ENCODE results near the gene ASCC1. TPM values are rescaled to one million over a fixed set of nuclear protein-coding genes. Genes with fewer than 3 reads are reported as not detected.

Gene ASCC1
- total RNA-seq, 1 donor from 2014 or later = 49.5 TPM

DNA sequence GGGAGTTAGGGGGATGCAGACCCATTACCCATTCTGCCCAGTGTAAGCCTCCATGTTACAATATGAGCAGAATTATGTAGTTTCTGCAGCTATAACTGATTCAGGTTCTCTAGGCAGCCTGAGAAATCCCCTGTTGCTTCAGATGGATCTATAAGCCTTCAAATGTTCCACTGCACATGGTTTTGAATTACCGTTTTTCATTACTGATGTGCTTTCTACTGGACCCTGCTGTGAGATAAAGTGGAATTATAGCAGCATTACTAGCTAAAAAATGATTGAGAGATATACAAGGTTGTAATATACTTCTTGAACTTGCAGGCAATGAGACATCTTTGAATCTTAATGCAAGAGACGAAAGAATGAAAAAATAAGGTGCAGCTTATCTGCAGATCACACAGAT lies 38.6 kb downstream of the ASCC1 start:
- H3K9me3 Mint-ChIP-seq = no peaks in the 10 kb centered on the region
- H3K36me3 Mint-ChIP-seq = peaks cover 15% of the 10 kb centered on the region

DNA sequence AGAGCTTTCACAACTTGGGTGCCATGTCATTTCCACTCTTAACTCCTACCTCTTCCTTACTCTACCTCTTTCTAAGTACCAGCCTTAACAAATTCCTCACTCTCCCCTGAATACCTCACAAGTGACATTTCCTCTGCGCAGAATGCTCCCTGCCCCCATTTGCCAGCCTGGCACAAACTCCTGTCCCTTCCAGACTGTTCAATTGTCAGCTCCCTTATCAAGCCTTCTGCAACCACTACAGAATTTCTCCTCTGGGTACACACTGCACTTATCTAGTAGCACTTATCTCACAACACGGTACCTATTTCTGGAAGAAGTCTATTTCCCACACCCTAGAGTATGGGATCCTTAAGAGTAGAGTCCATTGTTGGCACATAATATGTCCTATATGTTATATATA lies 39.4 kb downstream of the ASCC1 start:
- Histone ChIP-seq H3K36me3 (no peaks in the 10 kb centered on the region), H3K27me3 (no peaks in the 10 kb centered on the region), H4K20me1 (ENCODE audit: low read depth) (no peaks in the 10 kb centered on the region), H3K9ac (no peak overlapping the region), H3K79me2 (ENCODE audit: low read depth) (no peaks in the 10 kb centered on the region), H3K9me3 (ENCODE audit: low read depth) (no peaks in the 10 kb centered on the region), H2AFZ (replicated peaks) (no peak overlapping the region), H3K27ac (no peak overlapping the region), H3F3A (ENCODE audit: low read depth) (peaks cover 9% of the 10 kb centered on the region), H3K4me1 (peaks cover 5% of the 10 kb centered on the region), H3K4me3 (no peak overlapping the region), H3K4me2 (no peak overlapping the region)
- TF ChIP-seq, protein P1, sequence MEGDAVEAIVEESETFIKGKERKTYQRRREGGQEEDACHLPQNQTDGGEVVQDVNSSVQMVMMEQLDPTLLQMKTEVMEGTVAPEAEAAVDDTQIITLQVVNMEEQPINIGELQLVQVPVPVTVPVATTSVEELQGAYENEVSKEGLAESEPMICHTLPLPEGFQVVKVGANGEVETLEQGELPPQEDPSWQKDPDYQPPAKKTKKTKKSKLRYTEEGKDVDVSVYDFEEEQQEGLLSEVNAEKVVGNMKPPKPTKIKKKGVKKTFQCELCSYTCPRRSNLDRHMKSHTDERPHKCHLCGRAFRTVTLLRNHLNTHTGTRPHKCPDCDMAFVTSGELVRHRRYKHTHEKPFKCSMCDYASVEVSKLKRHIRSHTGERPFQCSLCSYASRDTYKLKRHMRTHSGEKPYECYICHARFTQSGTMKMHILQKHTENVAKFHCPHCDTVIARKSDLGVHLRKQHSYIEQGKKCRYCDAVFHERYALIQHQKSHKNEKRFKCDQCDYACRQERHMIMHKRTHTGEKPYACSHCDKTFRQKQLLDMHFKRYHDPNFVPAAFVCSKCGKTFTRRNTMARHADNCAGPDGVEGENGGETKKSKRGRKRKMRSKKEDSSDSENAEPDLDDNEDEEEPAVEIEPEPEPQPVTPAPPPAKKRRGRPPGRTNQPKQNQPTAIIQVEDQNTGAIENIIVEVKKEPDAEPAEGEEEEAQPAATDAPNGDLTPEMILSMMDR (IDR thresholded peaks at IDR 0.05) = no peak
- TF ChIP-seq EZH2 (IDR thresholded peaks at IDR 0.05) (no peak), EZH2phosphoT487 (IDR thresholded peaks at IDR 0.05) (no peak)
- H3K4me1 Mint-ChIP-seq = peaks cover 4% of the 10 kb centered on the region
- H3K27me3 Mint-ChIP-seq (ENCODE audit: insufficient read depth, low read depth) = no peaks in the 10 kb centered on the region
- H3K27ac Mint-ChIP-seq = no peak overlapping the region
- peaks cover 8% of the 10 kb centered on the region for H3K36me3 Mint-ChIP-seq
- no peak overlapping the region for H3K4me3 Mint-ChIP-seq
- H3K9me3 Mint-ChIP-seq = no peaks in the 10 kb centered on the region
- no peak for DNase-seq (ENCODE audit: low spot score)

More for the DNA sequence above, 38.6 kb downstream of the ASCC1 start:
- Mint-ChIP-seq H3K27ac (no peak overlapping the region), H3K4me1 (peaks cover 4% of the 10 kb centered on the region), H3K27me3 (ENCODE audit: insufficient read depth, low read depth) (no peaks in the 10 kb centered on the region), H3K4me3 (no peak overlapping the region)
- no peak for DNase-seq (ENCODE audit: low spot score)
- Histone ChIP-seq H3K27me3 (no peaks in the 10 kb centered on the region), H3K36me3 (no peaks in the 10 kb centered on the region), H3K79me2 (ENCODE audit: low read depth) (no peaks in the 10 kb centered on the region), H3K4me1 (peaks cover 5% of the 10 kb centered on the region), H3K4me2 (no peak overlapping the region), H2AFZ (replicated peaks) (no peak overlapping the region), H3K4me3 (no peak overlapping the region), H4K20me1 (ENCODE audit: low read depth) (no peaks in the 10 kb centered on the region), H3K9me3 (ENCODE audit: low read depth) (no peaks in the 10 kb centered on the region), H3K9ac (no peak overlapping the region), H3F3A (ENCODE audit: low read depth) (peaks cover 9% of the 10 kb centered on the region), H3K27ac (no peak overlapping the region)
- TF ChIP-seq, protein P1 (IDR thresholded peaks at IDR 0.05) = no peak
- TF ChIP-seq EZH2phosphoT487 (IDR thresholded peaks at IDR 0.05) = no peak
- no peak for TF ChIP-seq EZH2 (IDR thresholded peaks at IDR 0.05)

DNA sequence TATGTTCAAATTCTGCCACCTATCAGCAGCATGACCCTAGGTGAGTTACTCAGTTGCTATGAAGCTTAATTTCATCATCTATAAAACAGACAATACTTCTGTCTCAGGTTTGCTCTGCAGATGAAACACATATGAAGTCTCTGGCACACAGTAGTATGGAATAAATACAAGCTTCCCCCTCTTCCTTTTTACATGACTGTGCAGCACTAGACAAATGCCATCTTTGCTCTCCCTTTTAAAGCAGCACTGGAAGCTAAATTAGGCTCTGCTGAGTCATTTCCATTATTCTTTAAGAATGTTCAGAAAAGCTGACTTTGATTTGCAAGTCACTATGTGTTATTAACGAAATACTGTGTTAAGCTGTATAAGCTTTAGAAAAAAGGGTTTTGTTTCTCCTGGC lies 40.9 kb downstream of the ASCC1 start:
- Mint-ChIP-seq H3K4me3 (no peak overlapping the region), H3K9me3 (no peaks in the 10 kb centered on the region), H3K4me1 (peaks cover 8% of the 10 kb centered on the region), H3K27me3 (ENCODE audit: insufficient read depth, low read depth) (peaks cover 3% of the 10 kb centered on the region), H3K36me3 (peaks cover 12% of the 10 kb centered on the region), H3K27ac (no peak overlapping the region)
- H2AFZ ChIP-seq (replicated peaks) = no peak overlapping the region
- H3K79me2 ChIP-seq (ENCODE audit: low read depth) = no peaks in the 10 kb centered on the region
- DNase-seq (ENCODE audit: low spot score) = no peak
- peaks cover 9% of the 10 kb centered on the region for H3F3A ChIP-seq (ENCODE audit: low read depth)
- H3K9ac ChIP-seq = no peak overlapping the region
- no peaks in the 10 kb centered on the region for H3K9me3 ChIP-seq (ENCODE audit: low read depth)
- no peaks in the 10 kb centered on the region for H4K20me1 ChIP-seq (ENCODE audit: low read depth)
- TF ChIP-seq, protein P1 (IDR thresholded peaks at IDR 0.05) = no peak
- TF ChIP-seq EZH2phosphoT487 (IDR thresholded peaks at IDR 0.05) (no peak), EZH2 (IDR thresholded peaks at IDR 0.05) (no peak)
- H3K27me3 ChIP-seq = no peaks in the 10 kb centered on the region
- no peak overlapping the region for H3K27ac ChIP-seq
- H3K4me2 ChIP-seq = no peak overlapping the region
- H3K4me1 ChIP-seq = peaks cover 5% of the 10 kb centered on the region
- H3K4me3 ChIP-seq = no peak overlapping the region
- no peaks in the 10 kb centered on the region for H3K36me3 ChIP-seq

Measured in neural progenitor cell (in vitro differentiated cells).